GM12891 (cell line): ENCODE data around the gene SLC22A14.

Experiments used
- DNase-seq: peaks from one replicate; pipeline ENCODE4 v3.0.0; 2011; ENCODE audit warnings: low spot score; ENCODE audit not compliant: insufficient read length
- FAIRE-seq: peaks from 2 replicates; lab custom pipeline; 2011; peaks lifted over from hg19 to GRCh38; lab: Jason Lieb, UNC
- PAX5 ChIP-seq: IDR thresholded peaks from 2 replicates; pipeline ENCODE4 v1.6.1; 2011; ENCODE audit warnings: low read length, moderate library complexity, mild to moderate bottlenecking; ENCODE audit not compliant: insufficient read depth, severe bottlenecking
- POLR2A ChIP-seq: IDR thresholded peaks from 2 replicates; pipeline ENCODE4 v1.6.1; 2011; ENCODE audit warnings: low read depth, low read length, control low read depth
- POLR2AphosphoS5 ChIP-seq: IDR thresholded peaks from 2 replicates; pipeline ENCODE4 v1.6.1; 2011; ENCODE audit warnings: low read depth, low read length, control low read depth
- POU2F2 ChIP-seq: IDR thresholded peaks from 2 replicates; pipeline ENCODE4 v1.6.1; 2011; ENCODE audit warnings: low read depth, mild to moderate bottlenecking, control low read depth, low read length, moderate library complexity
- SPI1 ChIP-seq: IDR thresholded peaks from 2 replicates; pipeline ENCODE4 v1.6.1; 2011; ENCODE audit warnings: low read depth, low read length, control low read depth
- TAF1 ChIP-seq: IDR thresholded peaks from 2 replicates; pipeline ENCODE4 v1.6.1; 2011; ENCODE audit warnings: low read depth, low read length, control low read depth

The SLC22A14 gene

DNA sequence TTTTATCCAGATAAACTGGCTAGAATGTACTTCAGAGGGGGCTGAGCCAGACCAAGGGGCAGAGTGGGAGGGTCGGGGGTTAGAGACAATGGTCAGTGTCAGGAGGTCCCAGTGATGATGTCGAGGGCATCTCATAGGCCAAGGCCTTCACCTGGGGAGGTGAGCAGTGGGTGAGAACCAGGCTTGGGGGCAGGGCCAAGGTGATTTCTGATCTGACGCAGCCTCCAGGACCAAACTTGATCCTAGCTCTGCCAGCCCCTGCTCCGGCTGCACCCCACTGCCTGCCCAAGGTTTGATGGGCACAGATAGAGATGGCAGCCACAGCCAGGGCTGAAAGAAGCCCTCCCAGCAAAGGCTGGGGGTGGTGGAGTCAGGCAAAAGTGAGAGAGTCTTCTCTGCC lies 79.4 kb downstream of the SLC22A14 start:
- FAIRE-seq = no peak
- TF ChIP-seq SPI1 (no peak), POLR2A (no peak), PAX5 (no peak), POLR2AphosphoS5 (no peak), POU2F2 (no peak), TAF1 (no peak)

DNA sequence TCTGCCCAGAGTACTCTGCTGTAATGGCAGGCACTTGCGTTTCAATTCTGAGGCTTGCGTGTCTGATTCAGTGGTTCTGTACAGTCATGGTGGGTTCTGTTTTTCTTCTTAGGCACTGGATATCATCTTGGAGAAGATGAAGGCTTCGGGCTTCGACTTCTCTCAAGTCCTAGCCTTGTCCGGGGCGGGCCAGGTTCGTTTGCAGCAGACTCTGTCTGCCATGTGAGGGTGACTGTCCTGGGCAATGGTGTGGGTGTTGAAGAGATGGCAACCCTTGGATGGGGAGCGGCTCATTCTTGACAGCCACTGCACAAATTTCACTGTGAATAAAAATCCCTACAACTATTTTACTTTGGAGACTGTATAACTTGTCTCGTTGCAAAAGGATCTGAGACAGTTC lies 80.7 kb downstream of the SLC22A14 start:
- FAIRE-seq = no peak
- no peak for DNase-seq
- TF ChIP-seq PAX5 (no peak), POLR2A (no peak), SPI1 (no peak), POLR2AphosphoS5 (no peak), POU2F2 (no peak), TAF1 (no peak)

More for the DNA sequence above, 79.4 kb downstream of the SLC22A14 start:
- DNase-seq = no peak

DNA sequence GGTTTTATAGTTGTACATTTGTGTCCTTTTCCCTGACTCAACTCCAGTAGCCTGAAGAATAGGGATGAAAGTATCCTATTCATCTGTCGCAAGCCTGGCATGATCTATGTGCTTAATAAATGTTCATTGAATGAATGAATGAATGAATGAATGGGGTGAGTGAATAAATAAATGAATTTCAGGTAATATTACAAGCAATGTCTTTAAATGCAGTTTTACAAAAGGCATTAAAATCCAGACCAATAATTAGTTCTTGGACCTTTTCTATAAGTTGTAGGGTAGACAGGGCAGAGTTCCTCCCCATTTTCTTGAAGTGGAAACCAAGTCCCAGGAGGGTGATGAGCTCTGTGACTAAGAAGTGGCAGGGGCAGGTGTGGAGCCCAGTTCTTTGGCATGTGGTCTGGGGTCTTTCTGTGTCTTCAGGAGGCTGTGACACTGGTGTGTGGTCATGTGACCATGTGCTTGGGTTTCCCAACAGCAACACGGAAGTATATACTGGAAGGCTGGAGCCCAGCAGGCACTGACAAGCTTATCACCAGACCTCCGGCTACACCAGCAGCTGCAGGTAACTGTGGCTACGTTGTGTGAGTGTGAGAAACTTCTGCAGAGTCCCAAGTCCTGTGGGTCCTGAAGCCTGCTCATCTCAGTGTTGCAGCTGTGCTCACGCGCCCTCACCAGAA lies 82.8 kb downstream of the SLC22A14 start:
- TF ChIP-seq PAX5 (no peak), POLR2AphosphoS5 (no peak), POU2F2 (no peak), SPI1 (no peak), POLR2A (no peak), TAF1 (no peak)
- DNase-seq = no peak
- no peak for FAIRE-seq

DNA sequence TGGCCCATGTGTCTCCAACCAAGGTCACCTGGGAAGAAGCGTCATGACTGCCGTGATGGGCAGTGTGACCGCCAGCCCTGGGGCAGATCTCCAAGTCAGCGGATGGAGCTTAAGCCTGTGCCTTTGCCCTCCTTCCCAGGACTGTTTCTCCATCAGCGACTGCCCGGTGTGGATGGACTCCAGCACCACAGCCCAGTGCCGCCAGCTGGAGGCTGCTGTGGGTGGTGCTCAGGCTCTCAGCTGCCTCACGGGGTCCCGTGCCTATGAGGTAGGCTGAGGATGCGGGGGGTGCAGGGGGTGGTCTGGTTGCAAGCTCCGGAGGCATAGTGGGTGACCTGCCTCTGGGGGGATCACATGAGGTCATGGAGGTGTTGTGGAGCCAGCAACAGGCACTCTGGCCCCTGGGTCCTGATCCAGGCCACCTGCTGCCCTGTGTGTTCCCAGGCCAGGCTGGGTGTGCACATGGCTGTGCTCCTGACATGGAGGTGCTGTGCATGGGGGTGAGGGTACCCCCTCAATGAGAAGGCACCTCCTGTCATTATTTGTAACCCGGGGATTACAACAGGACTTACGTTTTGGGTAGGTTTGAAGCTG lies 83.5 kb downstream of the SLC22A14 start:
- FAIRE-seq = no peak
- DNase-seq = no peak
- no peak for TF ChIP-seq TAF1
- TF ChIP-seq SPI1 = no peak
- TF ChIP-seq POLR2AphosphoS5 = no peak
- no peak for TF ChIP-seq POU2F2
- no peak for TF ChIP-seq POLR2A

DNA sequence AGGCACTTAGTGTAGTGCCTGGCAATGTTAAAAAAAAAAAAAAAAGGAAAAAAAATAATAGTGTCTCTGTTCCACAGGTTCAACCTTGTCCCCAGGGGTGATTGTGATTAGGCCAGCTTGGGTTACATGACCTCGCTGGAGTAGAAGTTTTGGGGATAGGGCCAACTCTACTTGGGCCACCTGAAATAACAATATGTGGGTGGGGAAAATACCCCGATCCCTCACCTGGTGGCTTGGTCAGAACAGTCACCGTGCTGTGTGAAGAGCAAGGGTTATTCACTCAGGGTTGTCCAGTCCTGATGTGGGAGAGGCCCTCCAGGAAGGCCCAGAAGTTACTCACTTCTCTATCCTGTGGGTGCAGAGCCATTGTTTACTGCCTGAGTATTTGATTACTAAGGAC lies 84.0 kb downstream of the SLC22A14 start:
- no peak for FAIRE-seq
- no peak for DNase-seq
- TF ChIP-seq POLR2A = no peak
- no peak for TF ChIP-seq TAF1
- no peak for TF ChIP-seq POLR2AphosphoS5
- TF ChIP-seq POU2F2 = no peak

DNA sequence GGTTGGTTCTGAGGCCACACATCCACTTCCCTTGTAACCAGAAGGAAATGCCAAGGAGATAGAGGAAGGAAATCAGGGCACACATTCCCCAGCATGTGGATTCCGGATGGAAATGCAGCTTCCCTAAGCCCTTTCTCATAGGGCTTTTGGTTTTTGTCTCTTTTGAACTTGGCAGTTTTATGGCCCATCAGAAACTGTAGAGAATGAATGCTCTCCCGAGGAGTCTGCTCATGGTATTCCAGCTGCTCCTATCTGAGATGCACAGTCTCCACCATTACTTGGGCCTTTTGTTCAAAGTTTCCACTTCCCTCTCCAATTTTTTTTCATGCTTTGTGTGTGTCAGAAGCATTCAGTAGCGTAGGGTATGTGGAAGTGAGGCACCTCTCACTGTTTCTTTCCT lies 85.7 kb downstream of the SLC22A14 start:
- DNase-seq = no peak
- no peak for FAIRE-seq
- TF ChIP-seq TAF1 (no peak), PAX5 (no peak), POLR2A (no peak), SPI1 (no peak), POLR2AphosphoS5 (no peak), POU2F2 (no peak)
